Measurements from ENCODE around the gene LIN54. TPM values are rescaled to one million over a fixed set of nuclear protein-coding genes. Genes with fewer than 3 reads are reported as not detected.

The LIN54 gene
- total RNA-seq, 1 experiment from 2014 or later = 12.7 TPM

GRCh38 chr4:82905205-82905604 lies 105.4 kb downstream of the LIN54 start:
- Mint-ChIP-seq H3K4me1 (no peaks in the 10 kb centered on the region), H3K9me3 (no peaks in the 10 kb centered on the region), H3K27ac (no peak overlapping the region), H3K36me3 (peaks cover 41% of the 10 kb centered on the region), H3K4me3 (no peak overlapping the region), H3K27me3 (ENCODE audit: low read depth) (no peaks in the 10 kb centered on the region)
- POLR2A ChIA-PET = no interaction called here
- CTCF ChIA-PET = no interaction called here
- TF ChIP-seq ZBTB21 (CRISPR knock-in tag; IDR thresholded peaks at IDR 0.05; ENCODE audit: borderline replicate concordance) = no peak
- TF ChIP-seq, protein P1, sequence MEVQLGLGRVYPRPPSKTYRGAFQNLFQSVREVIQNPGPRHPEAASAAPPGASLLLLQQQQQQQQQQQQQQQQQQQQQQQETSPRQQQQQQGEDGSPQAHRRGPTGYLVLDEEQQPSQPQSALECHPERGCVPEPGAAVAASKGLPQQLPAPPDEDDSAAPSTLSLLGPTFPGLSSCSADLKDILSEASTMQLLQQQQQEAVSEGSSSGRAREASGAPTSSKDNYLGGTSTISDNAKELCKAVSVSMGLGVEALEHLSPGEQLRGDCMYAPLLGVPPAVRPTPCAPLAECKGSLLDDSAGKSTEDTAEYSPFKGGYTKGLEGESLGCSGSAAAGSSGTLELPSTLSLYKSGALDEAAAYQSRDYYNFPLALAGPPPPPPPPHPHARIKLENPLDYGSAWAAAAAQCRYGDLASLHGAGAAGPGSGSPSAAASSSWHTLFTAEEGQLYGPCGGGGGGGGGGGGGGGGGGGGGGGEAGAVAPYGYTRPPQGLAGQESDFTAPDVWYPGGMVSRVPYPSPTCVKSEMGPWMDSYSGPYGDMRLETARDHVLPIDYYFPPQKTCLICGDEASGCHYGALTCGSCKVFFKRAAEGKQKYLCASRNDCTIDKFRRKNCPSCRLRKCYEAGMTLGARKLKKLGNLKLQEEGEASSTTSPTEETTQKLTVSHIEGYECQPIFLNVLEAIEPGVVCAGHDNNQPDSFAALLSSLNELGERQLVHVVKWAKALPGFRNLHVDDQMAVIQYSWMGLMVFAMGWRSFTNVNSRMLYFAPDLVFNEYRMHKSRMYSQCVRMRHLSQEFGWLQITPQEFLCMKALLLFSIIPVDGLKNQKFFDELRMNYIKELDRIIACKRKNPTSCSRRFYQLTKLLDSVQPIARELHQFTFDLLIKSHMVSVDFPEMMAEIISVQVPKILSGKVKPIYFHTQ (CRISPR knock-in tag; IDR thresholded peaks at IDR 0.05) = no peak
- TF ChIP-seq, protein P2, sequence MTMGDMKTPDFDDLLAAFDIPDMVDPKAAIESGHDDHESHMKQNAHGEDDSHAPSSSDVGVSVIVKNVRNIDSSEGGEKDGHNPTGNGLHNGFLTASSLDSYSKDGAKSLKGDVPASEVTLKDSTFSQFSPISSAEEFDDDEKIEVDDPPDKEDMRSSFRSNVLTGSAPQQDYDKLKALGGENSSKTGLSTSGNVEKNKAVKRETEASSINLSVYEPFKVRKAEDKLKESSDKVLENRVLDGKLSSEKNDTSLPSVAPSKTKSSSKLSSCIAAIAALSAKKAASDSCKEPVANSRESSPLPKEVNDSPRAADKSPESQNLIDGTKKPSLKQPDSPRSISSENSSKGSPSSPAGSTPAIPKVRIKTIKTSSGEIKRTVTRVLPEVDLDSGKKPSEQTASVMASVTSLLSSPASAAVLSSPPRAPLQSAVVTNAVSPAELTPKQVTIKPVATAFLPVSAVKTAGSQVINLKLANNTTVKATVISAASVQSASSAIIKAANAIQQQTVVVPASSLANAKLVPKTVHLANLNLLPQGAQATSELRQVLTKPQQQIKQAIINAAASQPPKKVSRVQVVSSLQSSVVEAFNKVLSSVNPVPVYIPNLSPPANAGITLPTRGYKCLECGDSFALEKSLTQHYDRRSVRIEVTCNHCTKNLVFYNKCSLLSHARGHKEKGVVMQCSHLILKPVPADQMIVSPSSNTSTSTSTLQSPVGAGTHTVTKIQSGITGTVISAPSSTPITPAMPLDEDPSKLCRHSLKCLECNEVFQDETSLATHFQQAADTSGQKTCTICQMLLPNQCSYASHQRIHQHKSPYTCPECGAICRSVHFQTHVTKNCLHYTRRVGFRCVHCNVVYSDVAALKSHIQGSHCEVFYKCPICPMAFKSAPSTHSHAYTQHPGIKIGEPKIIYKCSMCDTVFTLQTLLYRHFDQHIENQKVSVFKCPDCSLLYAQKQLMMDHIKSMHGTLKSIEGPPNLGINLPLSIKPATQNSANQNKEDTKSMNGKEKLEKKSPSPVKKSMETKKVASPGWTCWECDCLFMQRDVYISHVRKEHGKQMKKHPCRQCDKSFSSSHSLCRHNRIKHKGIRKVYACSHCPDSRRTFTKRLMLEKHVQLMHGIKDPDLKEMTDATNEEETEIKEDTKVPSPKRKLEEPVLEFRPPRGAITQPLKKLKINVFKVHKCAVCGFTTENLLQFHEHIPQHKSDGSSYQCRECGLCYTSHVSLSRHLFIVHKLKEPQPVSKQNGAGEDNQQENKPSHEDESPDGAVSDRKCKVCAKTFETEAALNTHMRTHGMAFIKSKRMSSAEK (CRISPR knock-in tag; IDR thresholded peaks at IDR 0.05; ENCODE audit: borderline replicate concordance) = no peak
- no peak for TF ChIP-seq ZNF416 (CRISPR knock-in tag; IDR thresholded peaks at IDR 0.05)
- TF ChIP-seq GTF2I (CRISPR knock-in tag; conservative IDR thresholded peaks at IDR 0.05) = no peak
- TF ChIP-seq E2F1 (CRISPR knock-in tag; IDR thresholded peaks at IDR 0.05) = no peak
- TF ChIP-seq USF1 (CRISPR knock-in tag; IDR thresholded peaks at IDR 0.05) = no peak
- no peak for TF ChIP-seq NFYB (CRISPR knock-in tag; conservative IDR thresholded peaks at IDR 0.05; ENCODE audit: low read depth)
- TF ChIP-seq ATF6 (CRISPR knock-in tag; IDR thresholded peaks at IDR 0.05) = no peak
- ATAC-seq (no peak), DNase-seq (ENCODE audit: low spot score) (no peak)

DNA sequence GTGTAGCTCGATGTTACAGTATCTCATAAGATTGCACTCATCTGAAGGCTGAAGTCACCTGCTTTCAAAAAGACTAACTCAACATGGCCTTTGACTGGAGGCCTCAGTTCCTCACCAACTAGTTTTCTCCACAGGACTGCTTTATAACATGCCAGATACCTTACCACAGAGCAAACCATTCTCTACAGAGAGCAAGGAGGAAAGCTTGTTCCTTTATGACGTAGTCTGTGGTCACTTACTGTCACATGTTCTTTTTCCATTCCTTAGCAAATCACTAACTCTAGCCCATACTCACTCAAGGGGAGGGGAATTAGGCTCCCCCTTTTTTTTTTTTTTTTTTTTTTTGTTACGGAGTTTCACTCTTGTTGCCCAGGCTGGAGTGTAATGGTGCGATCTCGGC lies 106.9 kb downstream of the LIN54 start:
- H3K4me3 Mint-ChIP-seq = no peak overlapping the region
- H3K27ac Mint-ChIP-seq = peak overlapping the region; percentile 50
- H3K36me3 Mint-ChIP-seq = peaks cover 33% of the 10 kb centered on the region
- DNase-seq (ENCODE audit: low spot score) (no peak), ATAC-seq (no peak)
- ChIA-PET CTCF (no interaction called here), POLR2A (interaction anchor here (0.7 kb wide), 1 partner anchor 186 kb away, joined by 4 read pairs; no protein-coding TSS in a partner anchor)
- no peaks in the 10 kb centered on the region for H3K9me3 Mint-ChIP-seq
- no peaks in the 10 kb centered on the region for H3K27me3 Mint-ChIP-seq (ENCODE audit: low read depth)
- 0 out of 2 replicates have a peak, but pooled peaks cover 3% of the 10 kb centered on the region for H3K4me1 Mint-ChIP-seq
- TF ChIP-seq SMAD4 (CRISPR knock-in tag; IDR thresholded peaks at IDR 0.05) (no peak), TCF7 (CRISPR knock-in tag; IDR thresholded peaks at IDR 0.05; ENCODE audit: low read depth) (no peak), MAX (CRISPR knock-in tag; IDR thresholded peaks at IDR 0.05) (no peak), PRDM15 (CRISPR knock-in tag; IDR thresholded peaks at IDR 0.05) (no peak), GRHL2 (CRISPR knock-in tag; IDR thresholded peaks at IDR 0.05; ENCODE audit: insufficient replicate concordance, severe bottlenecking) (no peak), SMAD3 (CRISPR knock-in tag; IDR thresholded peaks at IDR 0.05; ENCODE audit: borderline replicate concordance) (no peak)
- TF ChIP-seq, protein P3, sequence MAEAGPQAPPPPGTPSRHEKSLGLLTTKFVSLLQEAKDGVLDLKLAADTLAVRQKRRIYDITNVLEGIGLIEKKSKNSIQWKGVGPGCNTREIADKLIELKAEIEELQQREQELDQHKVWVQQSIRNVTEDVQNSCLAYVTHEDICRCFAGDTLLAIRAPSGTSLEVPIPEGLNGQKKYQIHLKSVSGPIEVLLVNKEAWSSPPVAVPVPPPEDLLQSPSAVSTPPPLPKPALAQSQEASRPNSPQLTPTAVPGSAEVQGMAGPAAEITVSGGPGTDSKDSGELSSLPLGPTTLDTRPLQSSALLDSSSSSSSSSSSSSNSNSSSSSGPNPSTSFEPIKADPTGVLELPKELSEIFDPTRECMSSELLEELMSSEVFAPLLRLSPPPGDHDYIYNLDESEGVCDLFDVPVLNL (CRISPR knock-in tag; IDR thresholded peaks at IDR 0.05; ENCODE audit: borderline replicate concordance, low read depth) = no peak
